HEK293 (cell line): Measurements from ENCODE around the gene SOX11.

Experiments used
- CTCF ChIA-PET: fragments of 350-600 bp; formaldehyde crosslinking; extraction: SDS; loops from one replicate; lab custom pipeline; 2021; ENCODE audit warnings: antibody characterized with exemption; lab: Yijun Ruan, JAX
- POLR2A ChIA-PET: fragments of 300-600 bp; formaldehyde crosslinking; extraction: SDS; loops from one replicate; lab custom pipeline; 2020; ENCODE audit warnings: antibody characterized with exemption, inconsistent platforms; lab: Yijun Ruan, JAX
- H3K27ac ChIP-seq: fragments of 200-500 bp; sonication (Bioruptor generic); 2 replicates; pipeline ENCODE4 v1.5.1; 2014; ENCODE audit warnings: low read depth, low read length, control low read depth, inconsistent platforms; ENCODE audit errors: extremely low read depth
- H3K36me3 ChIP-seq, 2 experiments: fragments of 200-500 bp in 1 of 2; sonication (Bioruptor generic) in 1 of 2; 1 replicate in 1 of 2; 2 replicates in 1 of 2; pipeline ENCODE4 v1.5.1; 2014 to 2017; ENCODE audit warnings: inconsistent platforms in 2 of 2, low read length in 2 of 2; ENCODE audit not compliant: control insufficient read depth in 2 of 2, insufficient read depth in 1 of 2
- H3K4me1 ChIP-seq: fragments of 200-500 bp; sonication (Bioruptor generic); 2 replicates; pipeline ENCODE4 v1.5.1; 2014; ENCODE audit warnings: mild to moderate bottlenecking, low read length, inconsistent platforms; ENCODE audit not compliant: control insufficient read depth, insufficient read depth
- H3K4me3 ChIP-seq: 2 replicates; pipeline ENCODE4 v1.5.1; 2011; ENCODE audit warnings: low read depth, mild to moderate bottlenecking, control low read depth, low read length, moderate library complexity
- H3K9me3 ChIP-seq: fragments of 200-500 bp; sonication (Bioruptor generic); 2 replicates; pipeline ENCODE4 v1.5.1; 2014; ENCODE audit warnings: low read depth, low read length, inconsistent platforms; ENCODE audit not compliant: control insufficient read depth, insufficient read depth
- EGR2 ChIP-seq: fragments of 450-650 bp; formaldehyde crosslinking; IDR thresholded peaks from 2 replicates; pipeline ENCODE4 v1.5.1; 2016; ENCODE audit warnings: low read depth, missing biosample characterization, missing genetic modification characterization
- MEIS1 ChIP-seq: sonication (generic); formaldehyde crosslinking; IDR thresholded peaks from 2 replicates; pipeline ENCODE4 v1.8.1; 2022; ENCODE audit warnings: missing genetic modification reagents, mild to moderate bottlenecking, borderline replicate concordance
- SETDB1 ChIP-seq: IDR thresholded peaks from one replicate; pipeline ENCODE4 v1.6.1; 2017; ENCODE audit warnings: mild to moderate bottlenecking, low read length, moderate library complexity, mixed read lengths; ENCODE audit not compliant: insufficient read length
- ZIC2 ChIP-seq: fragments of 450-650 bp; formaldehyde crosslinking; IDR thresholded peaks from 2 replicates; pipeline ENCODE4 v1.5.1; 2016; ENCODE audit warnings: missing biosample characterization, missing genetic modification characterization
- ZNF132 ChIP-seq: fragments of 450-650 bp; formaldehyde crosslinking; IDR thresholded peaks from 2 replicates; pipeline ENCODE4 v1.5.1; 2017; ENCODE audit warnings: missing biosample characterization, missing genetic modification characterization, borderline replicate concordance
- ZNF248 ChIP-seq: fragments of 450-650 bp; formaldehyde crosslinking; IDR thresholded peaks from 2 replicates; pipeline ENCODE4 v1.5.1; 2017; ENCODE audit warnings: missing biosample characterization, missing genetic modification characterization
- ZNF292 ChIP-seq: fragments of 450-650 bp; formaldehyde crosslinking; IDR thresholded peaks from 2 replicates; pipeline ENCODE4 v1.5.1; 2016; ENCODE audit warnings: low read depth, missing biosample characterization, missing genetic modification characterization, borderline replicate concordance
- ZNF354C ChIP-seq: fragments of 450-650 bp; formaldehyde crosslinking; IDR thresholded peaks from 2 replicates; pipeline ENCODE4 v1.5.1; 2016; ENCODE audit warnings: missing biosample characterization, missing genetic modification characterization, low read depth, borderline replicate concordance
- ZNF398 ChIP-seq: fragments of 450-650 bp; formaldehyde crosslinking; IDR thresholded peaks from 2 replicates; pipeline ENCODE4 v1.5.1; 2017; ENCODE audit warnings: missing biosample characterization, missing genetic modification characterization
- ZNF473 ChIP-seq: fragments of 450-650 bp; formaldehyde crosslinking; IDR thresholded peaks from 2 replicates; pipeline ENCODE4 v1.5.1; 2017; ENCODE audit warnings: missing biosample characterization, missing genetic modification characterization
- ZNF510 ChIP-seq: fragments of 450-650 bp; formaldehyde crosslinking; IDR thresholded peaks from 2 replicates; pipeline ENCODE4 v1.5.1; 2018; ENCODE audit warnings: mild to moderate bottlenecking, missing genetic modification characterization, missing biosample characterization; ENCODE audit not compliant: insufficient replicate concordance
- ZNF549 ChIP-seq: fragments of 450-650 bp; IDR thresholded peaks from 2 replicates; pipeline ENCODE4 v1.5.1; 2018; ENCODE audit warnings: missing biosample characterization, missing genetic modification characterization, mild to moderate bottlenecking, inconsistent platforms, moderate library complexity
- ZNF555 ChIP-seq: fragments of 450-650 bp; formaldehyde crosslinking; conservative IDR thresholded peaks from 2 replicates; pipeline ENCODE4 v1.5.1; 2017; ENCODE audit warnings: missing biosample characterization, mild to moderate bottlenecking, missing genetic modification characterization, inconsistent platforms
- ZNF596 ChIP-seq: fragments of 450-650 bp; IDR thresholded peaks from 2 replicates; pipeline ENCODE4 v1.5.0; 2018; ENCODE audit warnings: missing biosample characterization, mild to moderate bottlenecking, missing genetic modification characterization, moderate library complexity
- ZNF639 ChIP-seq: fragments of 450-650 bp; formaldehyde crosslinking; IDR thresholded peaks from 2 replicates; pipeline ENCODE4 v1.5.1; 2016; ENCODE audit warnings: missing biosample characterization, missing genetic modification characterization
- ZNF837 ChIP-seq: fragments of 450-650 bp; formaldehyde crosslinking; IDR thresholded peaks from 2 replicates; pipeline ENCODE4 v1.5.1; 2016; ENCODE audit warnings: missing biosample characterization, missing genetic modification characterization
- TF ChIP-seq, protein P1 (sequence below): IDR thresholded peaks from 2 replicates; pipeline ENCODE4 v1.6.1; 2011; ENCODE audit warnings: mild to moderate bottlenecking, low read depth, low read length, borderline replicate concordance

Gene SOX11

DNA sequence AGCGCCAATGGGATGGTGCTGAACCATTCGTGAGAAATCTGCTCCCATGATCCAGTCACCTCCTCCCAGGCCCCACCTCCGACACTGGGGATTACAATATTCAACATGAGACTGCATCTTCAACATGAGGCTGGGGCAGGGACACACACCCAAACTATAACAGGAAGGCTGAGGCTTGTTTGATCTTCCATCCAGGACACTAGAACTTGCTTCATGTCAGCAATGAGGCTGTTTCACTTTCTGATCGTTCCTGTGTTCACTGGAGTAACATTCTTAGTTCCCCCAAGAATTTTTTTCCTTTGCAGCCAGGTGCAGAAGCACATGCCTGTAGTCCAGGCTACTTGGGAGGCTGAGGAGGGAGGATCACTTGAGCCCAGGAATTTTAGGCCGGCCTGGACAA is 30.8 kb upstream of the SOX11 start:
- H3K36me3 ChIP-seq: no peaks in the 10 kb centered on the region
- ChIA-PET POLR2A (no interaction called here), CTCF (no interaction called here)
- no peak for TF ChIP-seq ZNF639 (tag by site-specific recombination)
- H3K9me3 ChIP-seq: no peaks in the 10 kb centered on the region
- H3K4me3 ChIP-seq: no peak overlapping the region
- H3K4me1 ChIP-seq: no peaks in the 10 kb centered on the region
- no peak overlapping the region for H3K27ac ChIP-seq

GRCh38 chr2:5664278-5664681 is 27.9 kb upstream of the SOX11 start:
- Histone ChIP-seq H3K4me3 (no peak overlapping the region), H3K9me3 (no peaks in the 10 kb centered on the region), H3K27ac (no peak overlapping the region), H3K4me1 (no peaks in the 10 kb centered on the region), H3K36me3 (no peaks in the 10 kb centered on the region)
- ChIA-PET CTCF (no interaction called here), POLR2A (no interaction called here)
- TF ChIP-seq MEIS1 (CRISPR knock-in tag) (no peak), SETDB1 (no peak), ZNF549 (no peak), ZNF132 (tag by site-specific recombination) (no peak)

DNA sequence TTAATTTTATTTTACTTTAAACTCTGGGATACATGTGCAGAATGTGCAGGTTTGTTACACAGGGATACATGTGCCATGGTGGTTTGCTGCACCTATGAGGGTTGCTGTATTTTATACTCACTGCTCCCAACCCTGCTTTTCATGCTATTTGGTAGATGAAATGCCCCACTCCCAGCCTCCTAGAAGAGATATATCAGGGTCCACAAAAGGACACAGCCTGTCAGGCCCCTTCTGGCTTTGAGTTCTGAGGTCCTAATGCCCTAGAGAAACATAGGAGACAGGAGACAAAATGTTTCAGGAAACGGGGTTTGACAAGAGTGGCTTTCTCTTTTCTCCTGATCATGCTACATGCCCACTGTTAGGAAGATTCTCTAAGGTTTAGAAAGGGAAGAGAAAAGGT is 27.1 kb upstream of the SOX11 start:
- Histone ChIP-seq H3K9me3 (no peaks in the 10 kb centered on the region), H3K4me3 (no peak overlapping the region), H3K27ac (no peak overlapping the region), H3K36me3 (no peaks in the 10 kb centered on the region), H3K4me1 (no peaks in the 10 kb centered on the region)
- ChIA-PET POLR2A (no interaction called here), CTCF (no interaction called here)
- TF ChIP-seq ZNF510 (tag by site-specific recombination) (no peak), ZNF473 (no peak), ZNF398 (tag by site-specific recombination) (no peak), ZNF354C (tag by site-specific recombination) (no peak), ZIC2 (tag by site-specific recombination) (no peak), ZNF837 (tag by site-specific recombination) (no peak), EGR2 (tag by site-specific recombination) (no peak), ZNF292 (no peak), ZNF555 (tag by site-specific recombination) (no peak), ZNF248 (no peak), ZNF596 (tag by site-specific recombination) (no peak)
- TF ChIP-seq, protein P1, sequence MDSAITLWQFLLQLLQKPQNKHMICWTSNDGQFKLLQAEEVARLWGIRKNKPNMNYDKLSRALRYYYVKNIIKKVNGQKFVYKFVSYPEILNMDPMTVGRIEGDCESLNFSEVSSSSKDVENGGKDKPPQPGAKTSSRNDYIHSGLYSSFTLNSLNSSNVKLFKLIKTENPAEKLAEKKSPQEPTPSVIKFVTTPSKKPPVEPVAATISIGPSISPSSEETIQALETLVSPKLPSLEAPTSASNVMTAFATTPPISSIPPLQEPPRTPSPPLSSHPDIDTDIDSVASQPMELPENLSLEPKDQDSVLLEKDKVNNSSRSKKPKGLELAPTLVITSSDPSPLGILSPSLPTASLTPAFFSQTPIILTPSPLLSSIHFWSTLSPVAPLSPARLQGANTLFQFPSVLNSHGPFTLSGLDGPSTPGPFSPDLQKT: no peak
